ENCODE data around the gene ONECUT3. TPM values are rescaled to one million over a fixed set of nuclear protein-coding genes. Genes with fewer than 3 reads are reported as not detected.

ONECUT3 gene
- total and polyA plus RNA-seq, 10 of the 15 experiments (the other 5 are each of a cell fraction or from before 2014, with no cell fraction given): not detected

GRCh38 chr19:1823539-1824251 is 70.4 kb downstream of the ONECUT3 start:
- no peaks in the 10 kb centered on the region for H3K27me3 ChIP-seq (replicated peaks in 1 of 2; ENCODE audit: control insufficient read depth in 2 of 2, insufficient read depth in 2 of 2, low read length in 1 of 2)
- H3K79me2 ChIP-seq (ENCODE audit: control insufficient read depth, insufficient read depth, low read length): no peaks in the 10 kb centered on the region; the same call in 1 of the 2 replicates
- no peak overlapping the region for H3K4me3 ChIP-seq
- CTCF ChIA-PET: interaction anchor here (0.9 kb wide), 1 partner anchor 15 kb away, joined by 3 read pairs; no protein-coding TSS in a partner anchor
- no peaks in the 10 kb centered on the region for H3K4me1 ChIP-seq (ENCODE audit: control insufficient read depth, insufficient read depth, low read length)
- H3K4me2 ChIP-seq (ENCODE audit: control insufficient read depth, insufficient read depth): no peak overlapping the region
- WGBS (ENCODE audit: insufficient coverage, insufficient replicate concordance, low lambda C conversion rate, missing lambda C conversion rate): 96% methylated on average over 34 of the region's 36 CpGs
- peaks cover 6 to 21% of the 10 kb centered on the region in 2 experiments; a peak in 3 of 4 replicates for H3K36me3 ChIP-seq (ENCODE audit: control insufficient read depth in 2 of 2, insufficient read depth in 2 of 2, low read length in 1 of 2)
- DNase-seq (ENCODE audit: low read depth, low spot score): no peak
- FAIRE-seq: no peak
- TF ChIP-seq STAT3 (IDR thresholded peaks at IDR 0.05; ENCODE audit: low read depth, low read length) (no peak), JUNB (IDR thresholded peaks at IDR 0.05) (no peak), PAX5 (IDR thresholded peaks at IDR 0.05; ENCODE audit: borderline replicate concordance, low read depth, low read length) (no peak), SUPT20H (IDR thresholded peaks at IDR 0.05; ENCODE audit: borderline replicate concordance, control insufficient read depth, low read depth, low read length) (no peak), E2F4 (IDR thresholded peaks at IDR 0.05; ENCODE audit: low read depth, low read length) (no peak), TARDBP (IDR thresholded peaks at IDR 0.05; ENCODE audit: borderline replicate concordance) (no peak), CHD4 (IDR thresholded peaks at IDR 0.05) (no peak), IRF4 (IDR thresholded peaks at IDR 0.05; ENCODE audit: low read depth, low read length) (no peak), E2F8 (IDR thresholded peaks at IDR 0.05; ENCODE audit: low read depth, partially characterized antibody) (no peak), BCL11A (IDR thresholded peaks at IDR 0.05; ENCODE audit: low read depth, low read length) (no peak)
- TF ChIP-seq, protein P1, sequence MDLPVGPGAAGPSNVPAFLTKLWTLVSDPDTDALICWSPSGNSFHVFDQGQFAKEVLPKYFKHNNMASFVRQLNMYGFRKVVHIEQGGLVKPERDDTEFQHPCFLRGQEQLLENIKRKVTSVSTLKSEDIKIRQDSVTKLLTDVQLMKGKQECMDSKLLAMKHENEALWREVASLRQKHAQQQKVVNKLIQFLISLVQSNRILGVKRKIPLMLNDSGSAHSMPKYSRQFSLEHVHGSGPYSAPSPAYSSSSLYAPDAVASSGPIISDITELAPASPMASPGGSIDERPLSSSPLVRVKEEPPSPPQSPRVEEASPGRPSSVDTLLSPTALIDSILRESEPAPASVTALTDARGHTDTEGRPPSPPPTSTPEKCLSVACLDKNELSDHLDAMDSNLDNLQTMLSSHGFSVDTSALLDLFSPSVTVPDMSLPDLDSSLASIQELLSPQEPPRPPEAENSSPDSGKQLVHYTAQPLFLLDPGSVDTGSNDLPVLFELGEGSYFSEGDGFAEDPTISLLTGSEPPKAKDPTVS (IDR thresholded peaks at IDR 0.05; ENCODE audit: low read depth, low read length): no peak
- TF ChIP-seq, protein P2, sequence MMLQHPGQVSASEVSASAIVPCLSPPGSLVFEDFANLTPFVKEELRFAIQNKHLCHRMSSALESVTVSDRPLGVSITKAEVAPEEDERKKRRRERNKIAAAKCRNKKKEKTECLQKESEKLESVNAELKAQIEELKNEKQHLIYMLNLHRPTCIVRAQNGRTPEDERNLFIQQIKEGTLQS (IDR thresholded peaks at IDR 0.05; ENCODE audit: borderline replicate concordance, extremely low read depth, low read depth, low read length): no peak
- TF ChIP-seq, protein P3, sequence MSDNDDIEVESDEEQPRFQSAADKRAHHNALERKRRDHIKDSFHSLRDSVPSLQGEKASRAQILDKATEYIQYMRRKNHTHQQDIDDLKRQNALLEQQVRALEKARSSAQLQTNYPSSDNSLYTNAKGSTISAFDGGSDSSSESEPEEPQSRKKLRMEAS (IDR thresholded peaks at IDR 0.05; ENCODE audit: low read depth, low read length): no peak
- SMC1A ChIA-PET (ENCODE audit: uncharacterized antibody, unreplicated experiment): no interaction called here
- in situ Hi-C loops (cut with MboI) (no loop called here), intact Hi-C loops (cut with micrococcal nuclease; ENCODE audit: unreplicated experiment) (no loop called here)
- H4K20me1 ChIP-seq (ENCODE audit: control insufficient read depth, insufficient read depth): no peaks in the 10 kb centered on the region
- no TSS peak for BruUV-seq (replicated peaks)
- POLR2A ChIA-PET: no interaction called here
- no peaks in the 10 kb centered on the region for H3K9me3 ChIP-seq (replicated peaks; ENCODE audit: control insufficient read depth, insufficient read depth, low read length)
- H3K9ac ChIP-seq (ENCODE audit: control insufficient read depth, insufficient read depth, low read length): no peak overlapping the region
- no peak overlapping the region for H3K27ac ChIP-seq (ENCODE audit: control insufficient read depth, insufficient read depth)
- RAD21 ChIA-PET (ENCODE audit: unreplicated experiment): no interaction called here
- no peak overlapping the region for H2AFZ ChIP-seq (ENCODE audit: control insufficient read depth, low read depth, low read length)
- no peak for ATAC-seq
